Upper lobe of left lung (tissue), 4 donors: ENCODE results near the gene XPR1.

Experiments used
- CTCF ChIP-seq, 6 experiments: fragments of 450-650 bp in 4 of 6; fragments of 200-600 bp in 2 of 6; sonication (generic) in 2 of 6; IDR thresholded peaks; one replicate each; pipeline ENCODE4 v1.5.1; 2016 to 2019; ENCODE audit warnings: antibody characterized with exemption in 6 of 6
- POLR2AphosphoS5 ChIP-seq, 2 donors: sonication (generic); formaldehyde crosslinking; IDR thresholded peaks; one replicate each; pipeline ENCODE4 v1.5.1; 2017; ENCODE audit warnings: antibody characterized with exemption in 2 of 2

GRCh38 chr1:180778782-180779398 lies 147.1 kb downstream of the XPR1 start:
- TF ChIP-seq CTCF (IDR thresholded peaks at IDR 0.05) = peak in 1 of 6 experiments; percentile 16
- no peak for TF ChIP-seq POLR2AphosphoS5 (IDR thresholded peaks at IDR 0.05)
